ENCODE measurements around the gene CEP295NL.
"Not testable (repeated sequence)": the region's sequence is repeated elsewhere in the genome, so short reads cannot be mapped to it uniquely, and the experiment has no call there.

CEP295NL gene

GRCh38 chr17:78905116-78905515, 2.1 kb upstream of the CEP295NL start:
- no peak for DNase-seq (ENCODE audit: low read depth, low spot score)

- no peak for DNase-seq (ENCODE audit: low read depth, low spot score)
These were observed 1.4 kb upstream of the CEP295NL start for GRCh38 chr17:78904371-78904770.

- DNase-seq (ENCODE audit: low read depth, low spot score), result not testable (repeated sequence)
These were observed 770 bp downstream of the CEP295NL start for GRCh38 chr17:78902231-78902630.

- no peak for DNase-seq (ENCODE audit: low read depth, low spot score)
These were observed 1.2 kb downstream of the CEP295NL start for GRCh38 chr17:78901806-78902205.

- DNase-seq (ENCODE audit: low read depth, low spot score), result no peak
These were observed 2.2 kb downstream of the CEP295NL start for GRCh38 chr17:78900816-78901215.

- DNase-seq (ENCODE audit: low read depth, low spot score), result no peak
These were observed 3.4 kb downstream of the CEP295NL start for GRCh38 chr17:78899361-78900260.

DNA sequence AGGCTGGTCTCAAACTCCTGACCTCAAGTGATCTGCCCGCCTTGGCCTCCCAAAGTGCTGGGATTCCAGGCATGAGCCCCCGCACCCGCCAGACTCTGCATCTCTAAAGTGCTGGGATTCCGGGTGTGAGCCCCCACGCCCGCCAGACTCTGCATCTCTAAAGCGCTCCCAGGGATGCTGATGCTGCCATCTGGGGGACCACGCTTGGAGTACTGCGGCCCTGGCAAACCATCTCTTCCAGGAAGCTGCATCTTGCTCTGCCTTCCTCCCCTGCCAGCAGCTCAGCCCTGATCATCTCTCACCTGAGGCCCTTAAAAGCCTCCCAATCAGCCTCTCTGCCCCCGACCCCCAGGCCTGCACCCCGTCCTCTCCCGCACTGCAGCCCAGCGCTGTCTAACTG, 4.1 kb downstream of the CEP295NL start:
- no peak for DNase-seq (ENCODE audit: low read depth, low spot score)

GRCh38 chr17:78898075-78898836, 4.7 kb downstream of the CEP295NL start:
- no peak for DNase-seq (ENCODE audit: low read depth, low spot score)

- DNase-seq (ENCODE audit: low read depth, low spot score), result no peak
These were observed 5.3 kb downstream of the CEP295NL start for GRCh38 chr17:78897664-78898047.

DNA sequence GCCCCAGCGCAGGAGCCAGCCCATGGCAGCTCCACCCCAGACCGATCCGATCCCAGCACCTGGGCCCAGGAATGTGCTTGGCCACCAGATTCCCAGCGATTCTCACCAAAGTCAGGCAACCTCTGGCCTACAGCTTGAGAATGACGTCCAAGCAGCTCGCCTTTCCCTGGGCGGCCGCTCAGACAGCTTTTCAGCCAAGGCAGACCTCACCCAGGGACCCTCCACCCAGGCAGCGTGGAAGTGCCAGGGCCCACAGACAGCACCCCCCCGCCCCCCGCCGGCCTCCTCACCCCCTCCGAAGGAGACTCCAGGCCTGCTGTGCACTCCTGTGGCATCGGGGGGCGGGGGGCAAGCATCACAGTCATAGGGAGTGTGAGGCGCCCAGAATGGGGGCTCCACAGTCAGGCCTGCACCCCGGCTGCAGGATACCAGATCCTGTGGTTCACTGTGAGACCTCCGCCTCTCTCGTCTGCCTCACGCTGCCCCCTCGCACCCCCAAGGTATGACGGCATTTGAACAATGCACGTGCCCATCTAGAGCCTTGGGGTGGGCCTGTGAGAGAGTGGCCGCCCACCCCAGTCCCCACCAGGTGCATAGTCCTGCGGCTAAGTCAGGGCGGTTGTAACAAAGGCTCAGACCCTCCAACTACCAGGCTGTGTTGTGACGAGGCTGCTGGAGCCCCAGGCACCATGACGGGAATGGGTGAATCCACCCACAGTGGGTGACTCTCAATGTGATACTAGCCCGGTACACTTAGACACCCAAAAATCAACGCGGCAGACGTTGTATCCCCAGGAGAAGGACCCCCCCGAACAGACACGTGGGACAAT, 6.0 kb downstream of the CEP295NL start:
- DNase-seq (ENCODE audit: low read depth, low spot score), result no peak

DNA sequence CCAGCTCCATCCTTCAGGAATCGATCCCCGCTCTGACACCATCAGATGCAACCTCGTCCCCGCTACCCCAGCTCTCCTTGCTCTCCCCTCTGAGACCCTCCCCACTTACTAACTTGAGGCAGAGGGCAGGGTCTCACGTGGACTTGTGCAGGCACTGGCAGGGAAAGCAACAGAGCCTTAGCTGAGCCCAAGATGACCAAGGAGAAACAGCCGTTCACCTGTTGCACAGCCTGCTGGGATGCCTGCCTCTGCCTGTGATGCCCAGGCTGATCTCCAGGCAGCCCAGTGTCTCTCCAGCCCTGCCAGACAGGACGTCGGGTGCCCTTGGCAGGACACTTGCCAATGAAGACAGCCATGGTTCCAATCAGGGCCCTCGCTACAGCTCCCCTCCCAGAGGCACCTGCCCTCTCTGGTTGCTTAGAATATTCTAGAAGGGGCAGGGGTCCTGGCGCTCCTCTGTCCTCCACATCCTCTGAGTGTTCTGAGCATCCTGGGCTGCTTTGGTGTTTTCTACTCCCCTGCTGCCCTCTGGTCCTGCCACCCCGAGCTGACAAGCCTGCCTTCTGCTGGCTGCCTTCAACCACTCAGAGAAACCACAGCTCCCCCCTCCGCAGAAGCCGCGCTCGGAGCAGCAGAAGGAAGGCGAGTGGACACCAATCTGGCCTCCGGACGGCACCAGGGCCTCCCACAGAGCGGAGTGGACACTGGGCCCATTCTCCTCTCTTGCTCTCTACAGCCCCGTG, 6.7 kb downstream of the CEP295NL start:
- no peak for DNase-seq (ENCODE audit: low read depth, low spot score)

DNA sequence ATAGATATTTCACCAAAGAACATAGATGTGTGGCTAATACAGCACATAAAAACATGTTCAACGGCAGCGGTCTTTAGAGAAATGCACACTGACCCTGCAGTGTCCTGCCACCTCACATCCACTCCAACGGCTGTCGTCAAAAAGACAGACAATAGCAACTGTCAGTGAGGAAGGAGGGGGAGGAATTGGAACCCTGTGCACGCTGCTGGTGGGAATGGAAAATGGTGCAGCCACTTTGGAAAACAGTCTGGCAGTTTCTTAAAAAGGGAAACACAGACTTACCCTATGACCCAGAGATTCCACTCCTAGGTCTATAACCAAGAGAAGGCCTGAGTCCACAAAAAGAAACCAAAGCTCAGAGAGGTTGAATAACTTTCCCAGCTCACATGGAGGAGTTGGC, 7.7 kb downstream of the CEP295NL start:
- no peak for DNase-seq (ENCODE audit: low read depth, low spot score)

DNA sequence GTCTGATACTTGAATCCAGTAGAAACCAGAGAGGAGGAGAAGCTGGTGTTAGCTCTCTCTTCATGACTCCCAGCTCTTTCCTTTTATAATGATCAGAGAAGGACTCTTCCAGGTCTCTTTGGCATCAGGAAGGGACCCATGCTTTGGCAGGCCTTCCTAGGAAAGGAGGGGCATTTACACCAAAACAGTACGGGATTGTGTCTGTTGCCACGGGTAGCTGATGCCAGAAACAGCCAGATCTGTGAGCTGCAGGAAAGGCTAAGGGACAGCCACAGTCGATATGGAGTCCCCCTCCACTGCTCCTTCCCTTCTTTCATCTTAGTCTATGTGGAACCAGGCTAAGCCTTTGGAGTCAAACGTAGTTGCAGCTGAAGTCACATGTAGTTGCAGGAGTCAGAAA, 9.3 kb downstream of the CEP295NL start:
- DNase-seq (ENCODE audit: low read depth, low spot score), result no peak

- DNase-seq (ENCODE audit: low read depth, low spot score), result no peak
These were observed 10.0 kb downstream of the CEP295NL start for GRCh38 chr17:78892936-78893379.

DNA sequence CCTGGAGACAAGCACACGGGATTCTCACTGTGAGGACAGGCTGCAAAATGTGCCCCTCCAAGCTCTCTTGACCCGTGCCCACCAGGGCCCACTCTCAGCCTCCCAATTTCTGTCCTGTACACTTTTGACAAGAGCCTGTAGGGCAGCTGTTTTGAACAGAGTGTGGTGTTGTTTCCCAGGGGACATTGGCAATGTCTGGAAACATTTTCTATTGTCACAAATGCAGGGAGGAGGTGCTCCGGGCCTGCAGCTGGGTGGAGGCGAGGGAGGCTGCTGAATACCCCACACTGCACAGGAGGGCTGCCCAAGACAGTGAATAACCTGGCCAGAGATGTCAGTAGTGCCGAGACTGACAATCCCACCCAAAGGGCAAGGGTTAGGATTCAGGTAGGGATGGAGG, 10.5 kb downstream of the CEP295NL start:
- DNase-seq (ENCODE audit: low read depth, low spot score), result no peak

DNA sequence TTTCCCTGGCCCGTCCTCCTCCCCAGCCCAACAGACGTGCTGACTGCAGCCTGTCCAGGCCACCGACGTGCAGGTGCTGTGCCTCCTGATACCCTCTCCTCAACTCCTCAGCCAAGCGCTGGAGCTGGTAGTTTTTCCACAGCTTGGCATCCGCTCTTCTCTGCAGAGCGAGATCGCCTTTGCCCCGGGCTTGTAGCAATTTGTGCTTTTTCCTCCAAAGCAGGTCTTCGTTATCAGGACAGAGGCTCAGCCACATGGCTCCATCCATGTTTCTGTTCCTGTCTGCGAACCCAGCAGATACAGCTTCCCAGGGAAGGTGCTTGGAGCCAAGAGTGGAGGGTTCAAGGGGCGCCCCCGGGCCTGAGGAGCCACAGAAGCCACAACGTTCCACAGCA, 10.9 kb downstream of the CEP295NL start:
- no peak for DNase-seq (ENCODE audit: low read depth, low spot score)

GRCh38 chr17:78891406-78892061, 11.5 kb downstream of the CEP295NL start:
- DNase-seq (ENCODE audit: low read depth, low spot score), result no peak

DNA sequence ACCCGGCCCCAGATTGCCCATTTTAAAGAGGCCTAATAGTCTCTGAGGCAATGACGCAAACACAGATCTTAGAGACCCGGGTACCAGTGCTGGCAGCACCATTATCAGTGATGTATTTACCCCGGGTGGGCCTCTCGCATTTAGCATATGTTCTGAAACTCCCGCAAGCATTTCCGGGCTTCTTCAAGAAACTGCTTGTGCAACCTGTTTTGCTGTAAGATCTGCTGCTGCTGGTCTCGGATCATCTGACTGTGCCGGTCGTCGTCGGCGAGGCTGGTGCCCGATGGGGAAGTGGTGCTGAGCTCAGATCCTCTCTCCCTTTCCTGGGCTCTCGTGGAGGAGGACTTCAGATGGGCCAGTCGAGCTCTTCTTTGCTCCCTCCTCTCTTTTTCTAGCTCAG, 12.5 kb downstream of the CEP295NL start:
- DNase-seq (ENCODE audit: low read depth, low spot score), result peak; percentile 9

GRCh38 chr17:78890096-78890495, 12.9 kb downstream of the CEP295NL start:
- not testable (repeated sequence) for DNase-seq (ENCODE audit: low read depth, low spot score)

GRCh38 chr17:78889531-78889930, 13.5 kb downstream of the CEP295NL start:
- no peak for DNase-seq (ENCODE audit: low read depth, low spot score)

Measured in activated CD4-positive, CD25-positive, alpha-beta regulatory T cell treated with anti-CD3 and anti-CD28 coated beads, Interleukin-2, amount 50 U/mL, for 16 hours (primary cell).